SKM-1 (cell line): ENCODE measurements around the gene YBX3.

ENCODE experiments used
- DNase-seq: peaks from one replicate; lab custom pipeline; 2025; ENCODE audit not compliant: unreplicated experiment; lab: John Stamatoyannopoulos, UW

Gene YBX3

GRCh38 chr12:10722502-10722904 lies 620 bp downstream of the YBX3 start:
- DNase-seq: no peak

GRCh38 chr12:10721651-10722501 lies 1.2 kb downstream of the YBX3 start:
- DNase-seq: peak; percentile 4

- DNase-seq: no peak
These were observed 2.0 kb downstream of the YBX3 start for GRCh38 chr12:10720974-10721650.

GRCh38 chr12:10719482-10719881 lies 3.6 kb downstream of the YBX3 start:
- DNase-seq: no peak

GRCh38 chr12:10718279-10718821 lies 4.8 kb downstream of the YBX3 start:
- DNase-seq: no peak

GRCh38 chr12:10717410-10717809 lies 5.7 kb downstream of the YBX3 start:
- DNase-seq: no peak

- no peak for DNase-seq
These were observed 6.3 kb downstream of the YBX3 start for GRCh38 chr12:10716704-10717315.

- no peak for DNase-seq
These were observed 6.8 kb downstream of the YBX3 start for GRCh38 chr12:10716277-10716676.

- no peak for DNase-seq
These were observed 7.6 kb downstream of the YBX3 start for GRCh38 chr12:10715491-10715890.

GRCh38 chr12:10709808-10710207 lies 13.3 kb downstream of the YBX3 start:
- DNase-seq: no peak

- DNase-seq: no peak
These were observed 14.3 kb downstream of the YBX3 start for GRCh38 chr12:10708862-10709261.

GRCh38 chr12:10705655-10706054 lies 17.5 kb downstream of the YBX3 start:
- no peak for DNase-seq

GRCh38 chr12:10701843-10702242 lies 21.3 kb downstream of the YBX3 start:
- no peak for DNase-seq

- no peak for DNase-seq
These were observed 21.9 kb downstream of the YBX3 start for GRCh38 chr12:10701131-10701681.

GRCh38 chr12:10700581-10700980 lies 22.5 kb downstream of the YBX3 start:
- DNase-seq: no peak

GRCh38 chr12:10697862-10698261 lies 25.3 kb downstream of the YBX3 start:
- DNase-seq: no peak

GRCh38 chr12:10697156-10697555 lies 26.0 kb downstream of the YBX3 start:
- DNase-seq: no peak

- no peak for DNase-seq
These were observed 32.2 kb downstream of the YBX3 start for GRCh38 chr12:10690906-10691305.

- DNase-seq: no peak
These were observed 34.0 kb downstream of the YBX3 start for GRCh38 chr12:10689146-10689545.

GRCh38 chr12:10688042-10688441 lies 35.1 kb downstream of the YBX3 start:
- DNase-seq: no peak

- peak; percentile 9 for DNase-seq
These were observed 49.3 kb downstream of the YBX3 start, which contains the start of gene STYK1 for GRCh38 chr12:10673659-10674384. Gene STYK1, minus strand, starts transcription at chr12:10674052. Its CDS starts 39,434 bp downstream, at chr12:10634618.
